Measurements from ENCODE around the gene UPF3B.

DNA sequence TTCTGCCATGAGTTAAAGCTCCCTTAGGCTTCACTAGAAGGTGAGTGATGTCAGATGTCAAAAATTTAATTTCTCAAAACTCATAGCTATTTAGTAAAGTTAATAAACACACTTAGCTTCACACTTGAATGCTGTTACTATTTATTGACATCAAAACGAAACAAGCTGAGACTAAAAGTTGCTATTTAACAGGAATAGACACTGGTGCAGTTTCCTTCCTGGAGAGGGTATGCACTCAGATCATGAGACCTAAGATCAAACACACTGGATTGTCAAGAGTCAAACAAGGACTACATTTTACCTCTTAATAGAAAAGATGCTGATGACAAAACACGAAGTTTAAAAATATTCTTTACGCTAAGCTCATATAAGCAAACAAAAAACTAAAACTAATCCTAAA, 18.9 kb downstream of the UPF3B start:
- TF ChIP-seq, protein P1, sequence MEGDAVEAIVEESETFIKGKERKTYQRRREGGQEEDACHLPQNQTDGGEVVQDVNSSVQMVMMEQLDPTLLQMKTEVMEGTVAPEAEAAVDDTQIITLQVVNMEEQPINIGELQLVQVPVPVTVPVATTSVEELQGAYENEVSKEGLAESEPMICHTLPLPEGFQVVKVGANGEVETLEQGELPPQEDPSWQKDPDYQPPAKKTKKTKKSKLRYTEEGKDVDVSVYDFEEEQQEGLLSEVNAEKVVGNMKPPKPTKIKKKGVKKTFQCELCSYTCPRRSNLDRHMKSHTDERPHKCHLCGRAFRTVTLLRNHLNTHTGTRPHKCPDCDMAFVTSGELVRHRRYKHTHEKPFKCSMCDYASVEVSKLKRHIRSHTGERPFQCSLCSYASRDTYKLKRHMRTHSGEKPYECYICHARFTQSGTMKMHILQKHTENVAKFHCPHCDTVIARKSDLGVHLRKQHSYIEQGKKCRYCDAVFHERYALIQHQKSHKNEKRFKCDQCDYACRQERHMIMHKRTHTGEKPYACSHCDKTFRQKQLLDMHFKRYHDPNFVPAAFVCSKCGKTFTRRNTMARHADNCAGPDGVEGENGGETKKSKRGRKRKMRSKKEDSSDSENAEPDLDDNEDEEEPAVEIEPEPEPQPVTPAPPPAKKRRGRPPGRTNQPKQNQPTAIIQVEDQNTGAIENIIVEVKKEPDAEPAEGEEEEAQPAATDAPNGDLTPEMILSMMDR (IDR thresholded peaks at IDR 0.05): no peak
- no peak for TF ChIP-seq POLR2A (IDR thresholded peaks at IDR 0.05)

Data from heart left ventricle (tissue), 13 donors.